PC-9 (cell line): Measurements from ENCODE around the gene ADAM17. TPM values are rescaled to one million over a fixed set of nuclear protein-coding genes. Genes with fewer than 3 reads are reported as not detected.

Experiments
- BruUV-seq: library from RNA; stranded (reverse); fragments of 400-500 nt; replicated peaks from 2 replicates; lab custom pipeline; 2021; lab: Mats Ljungman, UMichigan
- CTCF ChIA-PET: fragments of 300-600 bp; sonication (Branson Sonifier 250); formaldehyde crosslinking; loops from one replicate; lab custom pipeline; 2022; ENCODE audit warnings: antibody characterized with exemption; lab: Charles Lee
- POLR2A ChIA-PET: fragments of 300-600 bp; sonication (Branson Sonifier 250); formaldehyde crosslinking; loops from one replicate; lab custom pipeline; 2022; ENCODE audit warnings: antibody characterized with exemption; ENCODE audit not compliant: unreplicated experiment; lab: Charles Lee
- DNase-seq, 2 experiments: peaks; one replicate each; pipeline versions ENCODE4 v3.0.0 to v3.0.0-alpha.2; 2015 to 2022; ENCODE audit warnings: mixed read lengths in 1 of 2
- H2AFZ ChIP-seq: fragments of 200-600 bp; sonication (generic); 2 replicates; pipeline ENCODE4 v1.8.1; 2017; ENCODE audit warnings: antibody characterized with exemption
- H3F3A ChIP-seq: fragments of 200-600 bp; sonication (generic); 2 replicates; pipeline ENCODE4 v1.8.1; 2017; ENCODE audit warnings: antibody characterized with exemption, mild to moderate bottlenecking, low read depth; ENCODE audit not compliant: insufficient read depth
- H3K27ac ChIP-seq: fragments of 200-600 bp; sonication (generic); 2 replicates; pipeline ENCODE4 v1.6.1; 2016; ENCODE audit warnings: mixed run types
- H3K27me3 ChIP-seq: fragments of 200-600 bp; sonication (generic); 2 replicates; pipeline ENCODE4 v1.6.1; 2016; ENCODE audit warnings: low read depth, mixed run types; ENCODE audit not compliant: insufficient read depth
- H3K36me3 ChIP-seq: fragments of 200-600 bp; sonication (generic); 2 replicates; pipeline ENCODE4 v1.6.1; 2016; ENCODE audit warnings: low read depth, mixed run types
- H3K4me1 ChIP-seq: fragments of 200-600 bp; sonication (generic); replicated peaks from 2 replicates; pipeline ENCODE4 v1.6.1; 2016; ENCODE audit warnings: mixed run types; ENCODE audit not compliant: insufficient read depth
- H3K4me2 ChIP-seq: fragments of 200-600 bp; sonication (generic); 2 replicates; pipeline ENCODE4 v1.6.1; 2017; ENCODE audit warnings: mixed run types
- H3K4me3 ChIP-seq: fragments of 200-600 bp; sonication (generic); 2 replicates; pipeline ENCODE4 v1.6.1; 2016; ENCODE audit warnings: mixed run types
- H3K79me2 ChIP-seq: fragments of 200-600 bp; sonication (generic); 2 replicates; pipeline ENCODE4 v1.6.1; 2017; ENCODE audit warnings: low read depth, mixed run types
- H3K9me2 ChIP-seq: fragments of 200-600 bp; sonication (generic); 2 replicates; pipeline ENCODE4 v1.8.1; 2017; ENCODE audit warnings: mild to moderate bottlenecking; ENCODE audit not compliant: insufficient read depth
- H3K9me3 ChIP-seq: fragments of 200-600 bp; sonication (generic); 2 replicates; pipeline ENCODE4 v1.8.1; 2016; ENCODE audit warnings: low read depth; ENCODE audit not compliant: insufficient read depth
- H4K20me1 ChIP-seq: fragments of 200-600 bp; sonication (generic); 2 replicates; pipeline ENCODE4 v1.8.1; 2017; ENCODE audit not compliant: insufficient read depth
- CTCF ChIP-seq: fragments of 200-600 bp; sonication (generic); conservative IDR thresholded peaks from 2 replicates; pipeline ENCODE4 v1.6.1; 2017; ENCODE audit warnings: mixed run types, antibody characterized with exemption, mild to moderate bottlenecking, moderate library complexity
- EZH2 ChIP-seq: fragments of 200-600 bp; sonication (generic); IDR thresholded peaks from 2 replicates; pipeline ENCODE4 v1.8.0; 2017; ENCODE audit warnings: antibody characterized with exemption, low read depth
- intact Hi-C: fragments of 100-400 bp; cut with micrococcal nuclease; formaldehyde crosslinking; loops from one replicate; pipeline ENCODE4 v1.10.0; 2022; ENCODE audit not compliant: unreplicated experiment
- total RNA-seq: library from RNA; stranded (reverse); gene quantifications from 2 replicates; pipeline ENCODE4 v1.2.3, GENCODE V29; 2021

The ADAM17 gene
- total RNA-seq, 1 experiment from 2014 or later = 65.0 TPM

- H3F3A ChIP-seq = peaks cover 20% of the 10 kb centered on the region
- ChIA-PET POLR2A (no interaction called here), CTCF (interaction anchor here (0.7 kb wide), 1 partner anchor 62 kb away, joined by 5 read pairs; no protein-coding TSS in a partner anchor)
- H3K4me3 ChIP-seq = no peak overlapping the region
- no peak overlapping the region for H2AFZ ChIP-seq
- peaks cover 88% of the 10 kb centered on the region for H4K20me1 ChIP-seq
- intact Hi-C loops = no loop called here
- BruUV-seq = no TSS peak
- TF ChIP-seq EZH2 (no peak), CTCF (no peak)
- DNase-seq = no peak
- no peak overlapping the region for H3K4me2 ChIP-seq
- H3K4me1 ChIP-seq = peaks cover 6% of the 10 kb centered on the region; the same call in 1 of the 2 replicates
- H3K27ac ChIP-seq = no peak overlapping the region
- no peaks in the 10 kb centered on the region for H3K9me3 ChIP-seq
- H3K36me3 ChIP-seq = peaks cover 53% of the 10 kb centered on the region
- H3K27me3 ChIP-seq = no peaks in the 10 kb centered on the region
- H3K9me2 ChIP-seq = no peaks in the 10 kb centered on the region
- peaks cover 88% of the 10 kb centered on the region for H3K79me2 ChIP-seq
Observed at GRCh38 chr2:9533663-9534062, 22.0 kb downstream of the ADAM17 start.

- Histone ChIP-seq H3K4me3 (no peak overlapping the region), H3K4me2 (no peak overlapping the region), H3K27ac (no peak overlapping the region), H3K79me2 (peaks cover 91% of the 10 kb centered on the region), H4K20me1 (peaks cover 85% of the 10 kb centered on the region), H3K27me3 (no peaks in the 10 kb centered on the region), H2AFZ (no peak overlapping the region), H3K9me3 (no peaks in the 10 kb centered on the region), H3K9me2 (no peaks in the 10 kb centered on the region), H3F3A (peaks cover 14% of the 10 kb centered on the region; the same call in 1 of the 2 replicates), H3K36me3 (peaks cover 65% of the 10 kb centered on the region), H3K4me1 (no peaks in the 10 kb centered on the region)
- intact Hi-C loops = no loop called here
- no TSS peak for BruUV-seq
- ChIA-PET CTCF (no interaction called here), POLR2A (no interaction called here)
- no peak for DNase-seq
- no peak for TF ChIP-seq EZH2
- no peak for TF ChIP-seq CTCF
Observed at GRCh38 chr2:9532421-9532820, 23.2 kb downstream of the ADAM17 start.

- H3F3A ChIP-seq = peaks cover 18% of the 10 kb centered on the region; the same call in 1 of the 2 replicates
- no peaks in the 10 kb centered on the region for H3K4me1 ChIP-seq
- no peak overlapping the region for H3K4me2 ChIP-seq
- TF ChIP-seq EZH2 = no peak
- no peak for TF ChIP-seq CTCF
- no peaks in the 10 kb centered on the region for H3K9me2 ChIP-seq
- DNase-seq = no peak
- H3K27me3 ChIP-seq = no peaks in the 10 kb centered on the region
- peaks cover 58% of the 10 kb centered on the region for H3K36me3 ChIP-seq
- peaks cover 56% of the 10 kb centered on the region for H3K79me2 ChIP-seq
- no peak overlapping the region for H3K4me3 ChIP-seq
- H4K20me1 ChIP-seq = peaks cover 64% of the 10 kb centered on the region
- no peak overlapping the region for H3K27ac ChIP-seq
- H3K9me3 ChIP-seq = no peaks in the 10 kb centered on the region
- intact Hi-C loops = no loop called here
- H2AFZ ChIP-seq = no peak overlapping the region
- ChIA-PET CTCF (no interaction called here), POLR2A (no interaction called here)
- no TSS peak for BruUV-seq
Observed at GRCh38 chr2:9527995-9528787, 27.4 kb downstream of the ADAM17 start.
